Measurements from ENCODE around the gene SORCS2. TPM values are rescaled to one million over a fixed set of nuclear protein-coding genes. Genes with fewer than 3 reads are reported as not detected.

SORCS2 gene
- total and polyA plus RNA-seq, 2 of the 4 experiments (the other 2 are of a cell fraction) = 0.36 to 0.62 TPM

DNA sequence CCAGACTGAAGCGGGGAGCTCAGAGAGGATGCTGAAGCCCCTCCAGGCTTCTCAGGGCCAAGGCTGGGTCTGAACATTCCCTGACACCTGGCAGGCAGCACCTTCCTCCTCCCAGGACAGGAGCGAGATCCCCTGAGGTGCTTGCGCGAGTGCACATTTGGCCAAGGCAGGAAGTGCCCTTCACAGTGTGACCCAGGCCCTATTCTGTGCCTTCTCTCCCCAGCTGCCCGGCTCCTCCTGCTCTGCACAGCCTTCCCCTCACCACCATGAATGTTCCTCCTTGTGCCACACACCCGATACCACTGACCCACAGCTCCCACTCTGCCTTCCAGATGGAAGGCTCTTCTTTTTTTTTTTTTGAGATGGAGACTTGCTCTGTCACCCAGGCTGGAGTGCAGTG, 259.5 kb downstream of the SORCS2 start:
- Histone ChIP-seq H3K79me1 (ENCODE audit: low read depth in 1 of 2, low read length in 2 of 2) (no peaks in the 10 kb centered on the region), H3K4ac (ENCODE audit: low read depth, low read length) (no peak overlapping the region), H3K18ac (ENCODE audit: low read depth, low read length) (no peak overlapping the region), H3K27me3 (ENCODE audit: control insufficient read depth, insufficient read depth, low read length) (peaks cover 10% of the 10 kb centered on the region), H2AK5ac (ENCODE audit: low read depth, low read length) (no peak overlapping the region), H2BK15ac (ENCODE audit: low read depth, low read length) (no peak overlapping the region), H4K5ac (ENCODE audit: low read depth, low read length) (no peak overlapping the region), H4K8ac (ENCODE audit: low read depth in 2 of 2, low read length in 2 of 2) (no peak overlapping the region), H4K20me1 (ENCODE audit: insufficient read depth, low read length) (no peaks in the 10 kb centered on the region), H4K91ac (ENCODE audit: insufficient read depth, low read depth, low read length) (no peak overlapping the region), H3K36me3 (ENCODE audit: control insufficient read depth, insufficient read depth, low read length) (no peaks in the 10 kb centered on the region), H3K14ac (replicated peaks; ENCODE audit: low read depth, low read length) (no peak overlapping the region), H2BK5ac (ENCODE audit: low read depth, low read length, poor library complexity, severe bottlenecking) (no peak overlapping the region), H3K9me3 (ENCODE audit: control insufficient read depth, insufficient read depth, low read length) (no peaks in the 10 kb centered on the region), H3K4me3 (ENCODE audit: insufficient read depth, low read depth, low read length) (no peak overlapping the region), H3K23ac (ENCODE audit: low read depth, low read length) (no peak overlapping the region), H2AK9ac (replicated peaks; ENCODE audit: low read depth, low read length, poor library complexity) (no peak overlapping the region), H2BK120ac (ENCODE audit: low read depth, low read length) (no peak overlapping the region), H3K9me1 (ENCODE audit: insufficient read depth, low read length) (no peaks in the 10 kb centered on the region), H3K4me1 (ENCODE audit: control insufficient read depth, insufficient read depth, low read length) (no peaks in the 10 kb centered on the region), H2AFZ (replicated peaks; ENCODE audit: low read length, poor library complexity) (no peak overlapping the region), H3K27ac (ENCODE audit: insufficient read depth, low read length) (no peak overlapping the region), H3K9ac (ENCODE audit: low read depth, low read length) (no peak overlapping the region), H3K56ac (ENCODE audit: extremely low read depth, insufficient read depth, low read length) (no peak overlapping the region), H2BK20ac (ENCODE audit: low read depth, low read length) (no peak overlapping the region), H3K4me2 (ENCODE audit: low read depth, low read length) (no peak overlapping the region)
- BruUV-seq (replicated peaks) = no TSS peak
- dilution Hi-C loops (cut with HindIII; ENCODE audit: low sequenced_read_pairs, unreplicated experiment) = no loop called here
- intact Hi-C loops (cut with micrococcal nuclease) = no loop called here
- no peak for ATAC-seq (ENCODE audit: low read depth)
- ChIA-PET CTCF (no interaction called here), POLR2A (ENCODE audit: unreplicated experiment) (no interaction called here)
- no peak for DNase-seq
- TF ChIP-seq MAFK (IDR thresholded peaks at IDR 0.05; ENCODE audit: low read depth, low read length) (no peak), RAD21 (IDR thresholded peaks at IDR 0.05; ENCODE audit: low read length) (no peak), CEBPB (IDR thresholded peaks at IDR 0.05; ENCODE audit: low read depth, low read length) (no peak), NFE2L2 (IDR thresholded peaks at IDR 0.05; ENCODE audit: low read depth, low read length) (no peak), RFX5 (IDR thresholded peaks at IDR 0.05; ENCODE audit: low read depth, low read length) (no peak), FOS (IDR thresholded peaks at IDR 0.05; ENCODE audit: low read depth, low read length) (no peak), RCOR1 (IDR thresholded peaks at IDR 0.05; ENCODE audit: insufficient replicate concordance, low read length) (no peak), MXI1 (IDR thresholded peaks at IDR 0.05; ENCODE audit: borderline replicate concordance, low read depth, low read length) (no peak), CHD1 (IDR thresholded peaks at IDR 0.05; ENCODE audit: low read depth, low read length) (no peak), MAZ (IDR thresholded peaks at IDR 0.05; ENCODE audit: borderline replicate concordance, low read depth, low read length) (no peak)
- TF ChIP-seq, protein P1, sequence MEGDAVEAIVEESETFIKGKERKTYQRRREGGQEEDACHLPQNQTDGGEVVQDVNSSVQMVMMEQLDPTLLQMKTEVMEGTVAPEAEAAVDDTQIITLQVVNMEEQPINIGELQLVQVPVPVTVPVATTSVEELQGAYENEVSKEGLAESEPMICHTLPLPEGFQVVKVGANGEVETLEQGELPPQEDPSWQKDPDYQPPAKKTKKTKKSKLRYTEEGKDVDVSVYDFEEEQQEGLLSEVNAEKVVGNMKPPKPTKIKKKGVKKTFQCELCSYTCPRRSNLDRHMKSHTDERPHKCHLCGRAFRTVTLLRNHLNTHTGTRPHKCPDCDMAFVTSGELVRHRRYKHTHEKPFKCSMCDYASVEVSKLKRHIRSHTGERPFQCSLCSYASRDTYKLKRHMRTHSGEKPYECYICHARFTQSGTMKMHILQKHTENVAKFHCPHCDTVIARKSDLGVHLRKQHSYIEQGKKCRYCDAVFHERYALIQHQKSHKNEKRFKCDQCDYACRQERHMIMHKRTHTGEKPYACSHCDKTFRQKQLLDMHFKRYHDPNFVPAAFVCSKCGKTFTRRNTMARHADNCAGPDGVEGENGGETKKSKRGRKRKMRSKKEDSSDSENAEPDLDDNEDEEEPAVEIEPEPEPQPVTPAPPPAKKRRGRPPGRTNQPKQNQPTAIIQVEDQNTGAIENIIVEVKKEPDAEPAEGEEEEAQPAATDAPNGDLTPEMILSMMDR (conservative IDR thresholded peaks at IDR 0.05; ENCODE audit: low read depth, low read length) = no peak
- TF ChIP-seq, protein P2, sequence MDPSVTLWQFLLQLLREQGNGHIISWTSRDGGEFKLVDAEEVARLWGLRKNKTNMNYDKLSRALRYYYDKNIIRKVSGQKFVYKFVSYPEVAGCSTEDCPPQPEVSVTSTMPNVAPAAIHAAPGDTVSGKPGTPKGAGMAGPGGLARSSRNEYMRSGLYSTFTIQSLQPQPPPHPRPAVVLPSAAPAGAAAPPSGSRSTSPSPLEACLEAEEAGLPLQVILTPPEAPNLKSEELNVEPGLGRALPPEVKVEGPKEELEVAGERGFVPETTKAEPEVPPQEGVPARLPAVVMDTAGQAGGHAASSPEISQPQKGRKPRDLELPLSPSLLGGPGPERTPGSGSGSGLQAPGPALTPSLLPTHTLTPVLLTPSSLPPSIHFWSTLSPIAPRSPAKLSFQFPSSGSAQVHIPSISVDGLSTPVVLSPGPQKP (IDR thresholded peaks at IDR 0.05; ENCODE audit: borderline replicate concordance, low read depth, low read length) = no peak
- TF ChIP-seq, protein P3, sequence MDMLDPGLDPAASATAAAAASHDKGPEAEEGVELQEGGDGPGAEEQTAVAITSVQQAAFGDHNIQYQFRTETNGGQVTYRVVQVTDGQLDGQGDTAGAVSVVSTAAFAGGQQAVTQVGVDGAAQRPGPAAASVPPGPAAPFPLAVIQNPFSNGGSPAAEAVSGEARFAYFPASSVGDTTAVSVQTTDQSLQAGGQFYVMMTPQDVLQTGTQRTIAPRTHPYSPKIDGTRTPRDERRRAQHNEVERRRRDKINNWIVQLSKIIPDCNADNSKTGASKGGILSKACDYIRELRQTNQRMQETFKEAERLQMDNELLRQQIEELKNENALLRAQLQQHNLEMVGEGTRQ (IDR thresholded peaks at IDR 0.05; ENCODE audit: low read depth, low read length) = no peak
- WGBS, 2 experiments (ENCODE audit: extremely low coverage in 2 of 2, insufficient read length in 1 of 2) = 83% methylated on average over 3 of the region's 6 CpGs; no CpG with 5 or more reads in 1 of the 2 experiments
- in situ Hi-C loops (cut with MboI; ENCODE audit: low sequenced_read_pairs) = no loop called here
